NCI-H1048 (cell line): ENCODE results near the gene SBNO1.
"Not testable (repeated sequence)": the region's sequence is repeated elsewhere in the genome, so short reads cannot be mapped to it uniquely, and the experiment has no call there.

Experiments used
- DNase-seq: peaks from one replicate; lab custom pipeline; 2025; lab: John Stamatoyannopoulos, UW

SBNO1 gene

DNA sequence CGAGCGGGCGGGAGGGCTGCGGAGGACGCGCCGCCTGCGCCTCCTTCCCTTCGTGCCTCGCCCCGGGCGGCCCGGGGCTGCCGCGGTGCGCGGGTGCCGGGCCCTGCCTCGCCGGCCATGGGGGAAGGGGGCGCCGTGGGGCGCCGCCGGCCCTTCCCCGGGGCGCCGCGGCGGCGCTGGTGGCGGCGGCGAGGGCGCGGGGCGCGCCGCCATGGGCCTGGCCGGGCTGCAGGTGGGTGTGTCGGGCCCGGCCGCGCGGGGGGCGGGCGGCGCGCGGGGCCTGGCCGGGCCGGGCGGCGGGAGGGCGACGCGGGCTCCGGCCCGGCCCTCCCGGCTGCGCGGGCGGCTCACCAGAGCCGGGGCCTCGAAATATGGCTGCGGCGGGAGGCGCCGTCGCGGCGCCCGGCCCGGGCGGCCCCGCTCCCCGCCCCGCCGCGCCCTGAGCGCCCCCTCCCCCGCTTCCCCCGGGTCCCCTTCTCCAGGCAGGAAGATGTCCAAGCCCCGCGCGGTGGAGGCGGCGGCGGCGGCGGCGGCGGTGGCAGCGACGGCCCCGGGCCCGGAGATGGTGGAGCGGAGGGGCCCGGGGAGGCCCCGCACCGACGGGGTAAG, 24.4 kb upstream of the SBNO1 start:
- DNase-seq: no peak

- no peak for DNase-seq
Observed at GRCh38 chr12:123388177-123388950, 23.7 kb upstream of the SBNO1 start.

GRCh38 chr12:123387508-123388176, 23.0 kb upstream of the SBNO1 start:
- no peak for DNase-seq

- not testable (repeated sequence) for DNase-seq
Observed at GRCh38 chr12:123385536-123385935, 20.9 kb upstream of the SBNO1 start.

- DNase-seq: no peak
Observed at GRCh38 chr12:123384994-123385376, 20.3 kb upstream of the SBNO1 start.

DNA sequence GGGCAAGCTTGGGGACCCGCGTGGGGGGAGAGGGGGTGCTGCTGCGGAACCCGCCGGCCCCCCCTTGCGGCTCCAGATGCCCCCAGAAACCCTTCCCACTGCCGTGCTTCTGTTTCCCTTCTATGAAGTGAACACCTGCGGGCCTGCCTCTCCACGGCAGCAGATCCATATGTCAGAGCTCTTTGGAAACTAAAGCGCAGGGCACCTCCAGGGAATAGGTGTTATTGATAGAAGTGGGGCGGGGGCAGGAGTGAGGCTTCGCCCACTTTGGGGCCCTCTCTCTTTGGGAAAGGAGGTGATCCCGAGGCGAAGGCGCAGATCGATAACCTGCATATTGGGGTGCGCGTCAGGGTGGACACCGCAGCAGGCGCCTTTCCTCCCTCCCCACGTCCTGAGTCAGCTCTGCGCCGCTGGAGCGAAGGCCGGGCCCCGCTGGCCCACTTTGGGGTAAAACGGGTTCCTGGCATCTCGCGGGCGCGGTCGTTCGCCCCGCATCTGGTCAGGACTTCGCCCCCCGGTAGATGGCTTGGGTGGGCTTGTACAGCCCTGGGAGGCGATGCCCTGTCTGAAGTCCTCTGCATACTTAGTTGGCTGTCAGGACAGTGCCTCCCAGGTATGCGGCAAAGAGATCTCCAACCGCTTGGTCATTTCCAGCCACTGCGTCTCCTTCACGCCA, 19.8 kb upstream of the SBNO1 start:
- no peak for DNase-seq

GRCh38 chr12:123382684-123383083, 18.0 kb upstream of the SBNO1 start:
- DNase-seq: no peak

DNA sequence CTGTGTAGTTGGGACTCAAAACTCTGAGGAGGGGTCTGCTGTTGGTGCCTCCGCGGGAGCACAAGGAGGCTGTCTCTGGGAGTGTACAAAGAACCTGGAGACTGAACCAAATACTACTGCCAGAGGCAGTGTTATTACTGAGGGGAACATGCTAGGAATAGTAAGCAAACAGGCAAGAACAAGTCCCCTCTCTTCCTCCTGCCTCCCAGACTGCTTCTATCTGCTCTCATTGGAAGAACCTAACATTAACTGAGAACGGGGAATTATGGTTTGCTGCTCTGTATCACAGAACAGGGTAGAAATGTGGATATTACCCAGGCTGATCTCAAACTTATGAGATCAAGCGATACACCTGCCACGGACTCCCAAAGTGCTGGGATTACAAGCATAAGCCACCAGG, 14.7 kb upstream of the SBNO1 start:
- no peak for DNase-seq

GRCh38 chr12:123372415-123372814, 7.8 kb upstream of the SBNO1 start:
- not testable (repeated sequence) for DNase-seq

DNA sequence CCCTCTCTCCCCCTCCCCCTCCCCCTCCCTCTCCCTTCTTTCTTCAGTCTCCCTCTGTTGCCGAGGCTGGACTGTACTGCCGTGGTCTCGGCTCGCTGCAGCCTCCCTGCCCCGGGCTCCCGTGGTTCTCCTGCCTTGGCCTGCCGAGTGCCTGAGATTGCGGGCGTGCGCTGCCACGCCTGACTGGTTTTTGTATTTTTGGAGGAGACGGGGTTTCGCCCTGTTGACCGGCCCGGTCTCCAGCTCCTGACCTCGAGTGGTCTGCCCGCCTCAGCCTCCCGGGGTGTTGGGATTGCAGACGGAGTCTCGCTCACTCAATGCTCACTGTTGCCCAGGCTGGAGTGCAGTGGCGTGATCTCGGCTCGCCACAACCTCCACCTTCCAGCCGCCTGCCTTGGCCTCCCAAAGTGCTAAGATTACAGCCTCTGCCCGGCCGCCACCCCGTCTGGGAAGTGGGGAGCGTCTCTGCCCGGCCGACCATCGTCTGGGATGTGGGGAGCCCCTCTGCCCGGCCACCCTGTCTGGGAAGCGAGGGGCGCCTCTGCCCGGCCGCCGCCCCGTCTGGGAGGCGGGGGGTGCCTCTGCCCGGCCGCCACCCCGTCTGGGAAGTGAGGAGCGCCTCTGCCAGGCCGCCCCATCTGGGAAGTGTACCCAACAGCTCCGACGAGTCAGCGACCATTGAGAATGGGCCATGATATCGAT, 7.2 kb upstream of the SBNO1 start:
- DNase-seq: not testable (repeated sequence)

DNA sequence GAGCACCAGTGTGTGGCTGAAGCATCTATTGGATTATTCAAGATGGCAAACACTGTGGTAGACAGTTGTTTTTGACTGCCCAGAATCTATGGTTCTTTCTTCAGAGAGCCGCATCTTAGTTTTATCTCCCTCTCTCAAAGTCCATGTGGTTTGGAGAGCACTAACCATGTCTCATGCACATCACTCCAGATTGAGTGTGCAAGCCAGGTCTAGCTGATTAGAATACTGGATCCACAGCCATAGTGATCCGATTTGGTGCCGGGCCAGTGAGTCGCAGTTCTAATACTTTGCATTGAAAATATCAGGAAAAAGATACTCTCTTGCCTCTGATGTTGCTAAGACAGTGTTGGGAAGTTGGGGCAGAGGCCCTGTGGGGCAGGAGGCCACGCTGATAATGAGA, 4.6 kb upstream of the SBNO1 start:
- DNase-seq: no peak

DNA sequence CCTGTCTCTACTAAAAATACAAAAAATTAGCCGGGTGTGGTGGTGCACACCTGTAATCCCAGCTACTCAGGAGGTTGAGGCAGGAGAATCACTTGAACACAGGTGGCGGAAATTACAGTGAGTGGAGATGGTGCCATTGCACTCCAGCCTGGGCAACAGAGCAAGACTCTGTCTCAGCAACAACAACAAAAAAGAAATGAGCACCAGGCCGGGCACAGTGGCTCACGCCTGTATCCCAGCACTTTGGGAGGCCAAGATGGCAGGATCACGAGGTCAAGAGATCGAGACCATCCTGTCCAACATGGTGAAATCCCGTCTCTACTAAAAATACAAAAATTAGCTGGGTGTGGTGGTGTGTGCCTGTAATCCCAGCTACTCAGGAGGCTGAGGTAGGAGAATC, 3.8 kb upstream of the SBNO1 start:
- DNase-seq: not testable (repeated sequence)

- DNase-seq: no peak
Observed at GRCh38 chr12:123367511-123367910, 2.9 kb upstream of the SBNO1 start.

DNA sequence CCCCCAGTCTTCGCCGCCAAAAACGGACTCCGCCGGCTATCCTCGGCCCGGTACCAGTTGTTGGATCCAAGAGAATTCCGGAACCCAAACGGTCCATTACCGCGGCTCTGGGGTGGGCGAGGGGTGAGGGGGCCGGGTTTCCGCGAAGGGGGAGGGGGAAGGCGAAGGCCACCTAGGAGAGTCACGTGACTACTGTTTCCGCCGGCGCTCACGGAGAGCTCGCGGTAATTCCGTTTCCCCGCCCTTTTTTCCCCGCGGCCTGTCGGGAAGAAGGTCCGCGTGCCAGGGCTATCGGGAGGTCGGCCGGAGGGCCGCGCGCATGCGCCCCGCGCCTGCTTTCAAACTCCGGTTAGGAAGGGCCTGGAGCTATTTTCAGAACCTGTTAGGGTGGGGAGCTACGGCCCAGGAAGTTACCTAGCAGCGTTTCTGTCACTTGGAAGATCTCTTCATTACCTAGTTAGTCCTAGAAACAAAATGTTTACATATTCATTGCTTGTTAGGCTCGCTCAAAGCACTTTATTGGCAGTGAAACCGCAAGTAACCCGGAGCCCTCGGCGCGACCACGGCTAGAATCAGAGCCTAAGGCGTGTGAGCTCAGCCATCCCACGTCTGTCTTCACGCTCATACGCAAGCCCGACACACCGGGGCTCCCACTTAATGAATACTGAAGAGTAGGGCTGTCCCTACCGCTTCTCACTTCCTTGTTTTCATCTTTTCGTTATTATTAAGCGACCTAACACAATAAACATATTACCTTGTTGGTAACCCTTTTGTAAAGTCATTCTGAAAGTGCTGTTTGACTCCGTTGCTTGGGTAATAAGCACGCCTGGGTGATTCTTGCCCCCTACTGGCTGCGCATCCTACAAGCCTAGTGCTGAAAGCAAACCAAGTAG, 624 bp upstream of the SBNO1 start:
- peak; percentile 96 for DNase-seq

DNA sequence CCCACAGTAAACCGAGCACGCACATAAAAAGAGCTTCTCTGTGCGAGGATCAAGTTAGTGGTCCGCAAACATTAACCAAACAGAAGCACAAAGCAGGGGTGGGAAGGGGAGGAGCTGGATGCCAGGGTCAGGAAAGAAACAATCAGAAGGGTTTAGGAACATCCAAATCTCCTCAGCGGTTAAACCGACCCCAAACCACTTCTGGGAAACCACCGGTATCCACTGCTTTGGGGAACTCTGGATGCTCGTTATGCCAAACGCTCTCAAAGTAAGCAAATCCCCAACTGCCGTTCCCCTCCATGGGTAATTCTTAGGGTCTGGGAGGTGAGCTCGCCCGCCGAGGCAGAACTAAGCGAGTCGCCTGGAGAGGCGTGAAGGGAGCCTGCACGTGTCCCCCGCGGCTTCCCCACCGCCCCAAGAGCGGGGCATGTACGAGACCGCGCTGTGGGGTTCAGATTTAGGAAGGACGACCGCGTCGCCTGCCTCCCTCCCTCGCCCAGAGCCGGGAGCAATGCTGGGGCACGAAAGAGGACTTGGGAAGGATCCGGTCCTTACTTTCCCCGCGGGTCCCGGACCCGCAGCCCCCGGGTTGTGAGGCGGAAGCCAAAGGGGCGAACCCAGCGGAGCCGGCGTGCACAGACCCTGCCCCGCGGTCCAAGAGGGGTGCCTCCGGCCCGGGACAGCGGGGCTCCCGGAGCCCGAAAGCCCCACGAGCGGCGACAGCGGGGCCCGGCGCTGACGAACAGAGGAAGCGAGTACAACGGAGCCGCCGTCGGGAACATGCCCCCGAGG, 711 bp downstream of the SBNO1 start:
- DNase-seq: no peak

DNA sequence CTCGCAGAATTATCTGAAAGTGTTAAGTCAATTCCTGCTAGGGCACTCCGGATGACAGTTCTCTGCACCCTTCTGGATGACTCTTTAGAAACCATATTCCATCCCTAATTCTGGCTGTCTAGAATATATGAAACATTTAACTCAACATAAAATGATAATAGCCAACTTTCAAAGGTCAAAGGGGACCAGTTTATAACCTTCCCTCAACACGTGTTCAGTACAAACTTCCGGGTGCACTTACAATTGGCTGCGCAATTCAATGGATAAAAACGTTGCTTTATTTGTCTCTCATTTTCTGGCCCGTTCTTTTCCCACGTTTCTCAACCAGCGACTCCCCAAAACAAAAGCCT, 1.3 kb downstream of the SBNO1 start:
- no peak for DNase-seq

GRCh38 chr12:123358035-123358434, 6.6 kb downstream of the SBNO1 start:
- DNase-seq: no peak

DNA sequence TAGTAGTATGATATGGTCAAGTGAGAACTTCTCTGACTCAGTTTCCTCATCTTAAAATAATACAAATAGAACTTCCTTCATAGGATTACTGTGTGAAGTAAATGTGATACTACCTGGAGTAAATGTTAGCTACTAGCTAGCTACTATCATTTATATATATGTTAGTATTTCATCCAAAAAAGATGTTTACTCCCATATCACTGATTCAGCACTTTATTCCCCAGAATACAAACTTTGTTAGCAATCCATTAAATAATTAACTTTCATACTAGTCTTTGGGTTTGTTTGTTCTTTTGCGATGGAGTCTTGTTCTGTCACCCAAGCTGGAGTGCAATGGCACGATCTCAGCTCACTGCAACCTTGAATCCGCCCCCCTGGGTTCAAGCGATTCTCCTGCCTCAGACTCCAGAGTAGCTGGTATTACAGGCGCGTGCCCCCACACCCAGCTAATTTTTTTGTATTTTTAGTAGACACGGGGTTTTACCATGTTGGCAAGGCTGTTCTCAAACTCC, 8.4 kb downstream of the SBNO1 start:
- no peak for DNase-seq

DNA sequence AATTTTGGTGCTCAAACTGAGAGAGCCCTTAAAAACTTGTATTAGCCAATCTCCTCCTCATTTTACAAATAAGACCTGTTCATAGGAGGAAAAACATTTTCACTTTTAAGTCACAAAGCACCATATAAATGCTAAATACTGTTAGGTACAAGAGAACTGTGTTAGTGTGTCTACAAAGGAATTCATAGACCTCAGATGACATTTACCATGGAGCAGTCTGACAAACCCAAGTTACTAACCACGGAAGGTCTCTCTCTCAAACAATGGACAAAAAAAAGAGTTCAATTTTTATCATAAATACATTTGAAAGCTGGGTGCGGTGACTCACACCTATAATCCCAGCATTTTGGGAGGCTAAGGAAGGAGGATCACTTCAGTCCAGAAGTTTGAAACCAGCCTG, 10.0 kb downstream of the SBNO1 start:
- no peak for DNase-seq

DNA sequence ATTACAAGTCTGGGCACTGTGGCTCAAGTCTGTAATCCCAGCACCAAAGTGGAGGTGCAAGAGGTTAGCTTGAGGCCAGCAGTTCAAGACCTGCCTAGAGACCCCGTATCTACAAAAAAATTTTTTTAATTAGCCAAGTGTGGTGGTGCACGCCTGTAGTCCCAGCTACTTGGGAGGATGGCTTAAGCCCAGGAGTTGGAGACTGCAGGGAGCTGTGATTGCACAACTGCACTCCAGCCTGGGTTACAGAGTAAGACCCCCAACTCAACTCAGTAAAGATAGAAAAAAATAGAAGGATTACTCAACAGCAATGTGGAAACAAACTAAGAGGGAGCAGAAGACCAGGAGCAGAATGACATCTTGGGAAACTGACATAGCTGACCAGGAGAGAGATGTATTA, 13.3 kb downstream of the SBNO1 start:
- no peak for DNase-seq
